GM23338 (cell line): ENCODE measurements around the gene COX10. TPM values are rescaled to one million over a fixed set of nuclear protein-coding genes. Genes with fewer than 3 reads are reported as not detected.

Source experiments
- ATAC-seq: fragments of 200-7000 bp; cut with Tn5 transposase; 3 replicates; pipeline ENCODE4 v1.9.1; 2020
- DNase-seq: peaks from one replicate; pipeline ENCODE4 v3.0.0-alpha.2; 2015; ENCODE audit warnings: low spot score
- H2AFZ ChIP-seq: fragments of 200-600 bp; sonication (generic); 2 replicates; pipeline ENCODE4 v1.8.0; 2016; ENCODE audit warnings: antibody characterized with exemption, mild to moderate bottlenecking, moderate library complexity
- H3F3A ChIP-seq: fragments of 200-600 bp; sonication (generic); replicated peaks from 2 replicates; pipeline ENCODE4 v1.8.0; 2017; ENCODE audit warnings: antibody characterized with exemption, mixed run types, low read depth
- H3K27ac ChIP-seq: fragments of 200-600 bp; sonication (generic); 2 replicates; pipeline ENCODE4 v1.6.1; 2016; ENCODE audit warnings: low read depth
- H3K27me3 ChIP-seq: fragments of 200-600 bp; sonication (generic); 2 replicates; pipeline ENCODE4 v1.8.0; 2016; ENCODE audit warnings: mild to moderate bottlenecking, mixed run types, moderate library complexity; ENCODE audit not compliant: insufficient read depth
- H3K36me3 ChIP-seq: fragments of 200-600 bp; sonication (generic); 2 replicates; pipeline ENCODE4 v1.8.0; 2016; ENCODE audit warnings: mild to moderate bottlenecking; ENCODE audit not compliant: insufficient read depth
- H3K4me1 ChIP-seq: fragments of 200-600 bp; sonication (generic); 2 replicates; pipeline ENCODE4 v1.8.0; 2016; ENCODE audit warnings: mild to moderate bottlenecking, moderate library complexity; ENCODE audit not compliant: insufficient read depth
- H3K4me2 ChIP-seq: fragments of 200-600 bp; sonication (generic); 2 replicates; pipeline ENCODE4 v1.7.1; 2017; ENCODE audit warnings: mixed run types
- H3K4me3 ChIP-seq: fragments of 200-600 bp; sonication (generic); 2 replicates; pipeline ENCODE4 v1.6.1; 2016; ENCODE audit warnings: mixed run types
- H3K79me2 ChIP-seq: fragments of 200-600 bp; sonication (generic); replicated peaks from 2 replicates; pipeline ENCODE4 v1.8.0; 2017; ENCODE audit warnings: mild to moderate bottlenecking; ENCODE audit not compliant: insufficient read depth
- H3K9me2 ChIP-seq: fragments of 200-600 bp; sonication (generic); 2 replicates; pipeline ENCODE4 v1.8.0; 2017; ENCODE audit not compliant: insufficient read depth
- H4K20me1 ChIP-seq: fragments of 200-600 bp; sonication (generic); replicated peaks from 2 replicates; pipeline ENCODE4 v1.8.0; 2017; ENCODE audit warnings: mild to moderate bottlenecking; ENCODE audit not compliant: insufficient read depth
- H3K27ac Mint-ChIP-seq: 2 replicates; pipeline ENCODE4 v1.8.0; 2020; ENCODE audit warnings: inconsistent platforms, mild to moderate bottlenecking, moderate library complexity, mixed read lengths
- H3K27me3 Mint-ChIP-seq: 3 replicates; pipeline ENCODE4 v1.8.0; 2022; ENCODE audit warnings: low read depth, mild to moderate bottlenecking, moderate library complexity, mixed read lengths, inconsistent platforms; ENCODE audit not compliant: insufficient read depth, poor library complexity
- H3K36me3 Mint-ChIP-seq: 3 replicates; pipeline ENCODE4 v1.8.0; 2021; ENCODE audit warnings: low read depth, mild to moderate bottlenecking, inconsistent platforms, moderate library complexity, mixed read lengths
- H3K4me1 Mint-ChIP-seq: 3 replicates; pipeline ENCODE4 v1.8.0; 2020; ENCODE audit warnings: mild to moderate bottlenecking, inconsistent platforms, mixed read lengths
- H3K4me3 Mint-ChIP-seq: 3 replicates; pipeline ENCODE4 v1.8.0; 2021; ENCODE audit warnings: moderate library complexity, mild to moderate bottlenecking, inconsistent platforms, mixed read lengths
- H3K9me3 Mint-ChIP-seq: 3 replicates; pipeline ENCODE4 v1.8.0; 2020; ENCODE audit warnings: moderate library complexity, mild to moderate bottlenecking, inconsistent platforms, mixed read lengths
- CREB1 ChIP-seq: fragments of 250-450 bp; sonication (Bioruptor Pico); IDR thresholded peaks from 2 replicates; pipeline ENCODE4 v1.5.0; 2020; ENCODE audit warnings: low read depth, mild to moderate bottlenecking, moderate library complexity
- CTCF ChIP-seq, 2 experiments: fragments of 200-600 bp in 1 of 2; sonication (generic) in 1 of 2; conservative IDR thresholded peaks; 2 replicates each; pipeline versions ENCODE4 v1.5.1 to v1.6.1; 2016 to 2017; ENCODE audit warnings: antibody characterized with exemption in 2 of 2, low read depth in 2 of 2, mild to moderate bottlenecking in 2 of 2, moderate library complexity in 1 of 2
- ETS1 ChIP-seq: IDR thresholded peaks from 2 replicates; pipeline ENCODE4 v1.6.1; 2016; ENCODE audit warnings: antibody characterized with exemption
- EZH2 ChIP-seq: fragments of 200-600 bp; sonication (generic); IDR thresholded peaks from one replicate; pipeline ENCODE4 v1.8.0; 2017; ENCODE audit warnings: antibody characterized with exemption, mild to moderate bottlenecking, low read depth; ENCODE audit not compliant: unreplicated experiment
- EZH2phosphoT487 ChIP-seq: fragments of 200-600 bp; sonication (generic); IDR thresholded peaks from one replicate; pipeline ENCODE4 v1.8.1; 2018; ENCODE audit warnings: antibody characterized with exemption; ENCODE audit not compliant: unreplicated experiment
- JUNB ChIP-seq: IDR thresholded peaks from one replicate; pipeline ENCODE4 v1.6.1; 2016; ENCODE audit warnings: antibody characterized with exemption; ENCODE audit not compliant: unreplicated experiment
- NANOG ChIP-seq: IDR thresholded peaks from 2 replicates; pipeline ENCODE4 v1.6.1; 2016; ENCODE audit warnings: antibody characterized with exemption, borderline replicate concordance
- POLR2AphosphoS5 ChIP-seq: IDR thresholded peaks from 2 replicates; pipeline ENCODE4 v1.6.1; 2016; ENCODE audit warnings: antibody characterized with exemption, low read depth
- REST ChIP-seq: IDR thresholded peaks from one replicate; pipeline ENCODE4 v1.6.1; 2018; ENCODE audit warnings: antibody characterized with exemption; ENCODE audit not compliant: unreplicated experiment
- STAT1 ChIP-seq: IDR thresholded peaks from one replicate; pipeline ENCODE4 v1.6.1; 2016; ENCODE audit warnings: antibody characterized with exemption; ENCODE audit not compliant: unreplicated experiment
- ZNF114 ChIP-seq: fragments of 250-450 bp; sonication (Bioruptor Pico); IDR thresholded peaks from 2 replicates; pipeline ENCODE4 v1.5.0; 2020; ENCODE audit warnings: mild to moderate bottlenecking, moderate library complexity
- ZNF331 ChIP-seq: fragments of 250-450 bp; sonication (Bioruptor Pico); IDR thresholded peaks from 2 replicates; pipeline ENCODE4 v1.5.0; 2020; ENCODE audit warnings: low read depth, mild to moderate bottlenecking, moderate library complexity
- polyA plus RNA-seq: library from polyadenylated mRNA; unstranded; fragments of >200 nt; fragmentation: Nextera tagmentation; extraction: Ambion mirVana; gene quantifications from 2 replicates; pipeline ENCODE4 v1.2.1, GENCODE V29; 2016
- total RNA-seq: library from RNA; depleted of rRNA; stranded (reverse); fragments of >200 nt; shearing (Covaris generic); gene quantifications from 2 replicates; pipeline ENCODE4 v1.2.3, GENCODE V29; 2014

Gene COX10
- total and polyA plus RNA-seq, 2 experiments from 2014 or later: 25.7 to 46.6 TPM

- TF ChIP-seq REST: no peak
- TF ChIP-seq NANOG: no peak
- TF ChIP-seq EZH2: no peak
- TF ChIP-seq JUNB: no peak
- no peak for TF ChIP-seq POLR2AphosphoS5
- no peak for TF ChIP-seq STAT1
- TF ChIP-seq ZNF331 (CRISPR knock-in tag): no peak
- no peak for TF ChIP-seq ZNF114 (CRISPR knock-in tag)
These were observed 134.8 kb downstream of the COX10 start for GRCh38 chr17:14204084-14204483.

GRCh38 chr17:14204546-14204945, 135.2 kb downstream of the COX10 start:
- Histone ChIP-seq H3K4me2 (no peak overlapping the region), H3K4me1 (0 out of 2 replicates have a peak, but pooled peaks cover 4% of the 10 kb centered on the region), H4K20me1 (no peaks in the 10 kb centered on the region), H3K36me3 (no peaks in the 10 kb centered on the region), H3K27me3 (no peaks in the 10 kb centered on the region), H3K9me2 (no peaks in the 10 kb centered on the region), H3F3A (no peaks in the 10 kb centered on the region), H3K79me2 (no peaks in the 10 kb centered on the region), H3K27ac (no peak overlapping the region), H2AFZ (no peak overlapping the region), H3K4me3 (no peak overlapping the region)
- Mint-ChIP-seq H3K9me3 (no peaks in the 10 kb centered on the region), H3K27ac (no peak overlapping the region), H3K4me3 (no peak overlapping the region), H3K36me3 (peaks cover 11% of the 10 kb centered on the region; the same call in 2 of the 3 replicates), H3K4me1 (peaks cover 14% of the 10 kb centered on the region), H3K27me3 (no peaks in the 10 kb centered on the region)
- ATAC-seq (no peak), DNase-seq (no peak)
- TF ChIP-seq ZNF114 (CRISPR knock-in tag): no peak

More at GRCh38 chr17:14204084-14204483, 134.8 kb downstream of the COX10 start:
- Histone ChIP-seq H3K4me3 (no peak overlapping the region), H3K9me2 (no peaks in the 10 kb centered on the region), H3K79me2 (no peaks in the 10 kb centered on the region), H3K36me3 (no peaks in the 10 kb centered on the region), H3F3A (no peaks in the 10 kb centered on the region), H3K4me1 (0 out of 2 replicates have a peak, but pooled peaks cover 4% of the 10 kb centered on the region), H2AFZ (no peak overlapping the region), H3K27ac (no peak overlapping the region), H3K4me2 (no peak overlapping the region), H4K20me1 (no peaks in the 10 kb centered on the region), H3K27me3 (no peaks in the 10 kb centered on the region)
- H3K9me3 Mint-ChIP-seq: no peaks in the 10 kb centered on the region
- no peak overlapping the region for H3K27ac Mint-ChIP-seq
- DNase-seq (no peak), ATAC-seq (no peak)
- no peak overlapping the region for H3K4me3 Mint-ChIP-seq
- H3K36me3 Mint-ChIP-seq: peaks cover 7% of the 10 kb centered on the region; the same call in 2 of the 3 replicates
- H3K4me1 Mint-ChIP-seq: peaks cover 14% of the 10 kb centered on the region
- H3K27me3 Mint-ChIP-seq: no peaks in the 10 kb centered on the region

GRCh38 chr17:14205380-14205779, 136.1 kb downstream of the COX10 start:
- 0 out of 2 replicates have a peak, but pooled peaks cover 4% of the 10 kb centered on the region for H3K4me1 ChIP-seq
- no peaks in the 10 kb centered on the region for H3K36me3 ChIP-seq
- Mint-ChIP-seq H3K4me3 (no peak overlapping the region), H3K27ac (no peak overlapping the region), H3K9me3 (peaks cover 3% of the 10 kb centered on the region; the same call in 2 of the 3 replicates), H3K4me1 (peaks cover 14% of the 10 kb centered on the region), H3K36me3 (peaks cover 19% of the 10 kb centered on the region), H3K27me3 (no peaks in the 10 kb centered on the region)
- H3K27me3 ChIP-seq: no peaks in the 10 kb centered on the region
- no peak overlapping the region for H3K4me3 ChIP-seq
- no peaks in the 10 kb centered on the region for H4K20me1 ChIP-seq
- no peaks in the 10 kb centered on the region for H3K9me2 ChIP-seq
- DNase-seq (no peak), ATAC-seq (no peak)
- no peaks in the 10 kb centered on the region for H3F3A ChIP-seq
- no peak overlapping the region for H3K4me2 ChIP-seq
- no peak overlapping the region for H3K27ac ChIP-seq
- no peaks in the 10 kb centered on the region for H3K79me2 ChIP-seq
- no peak overlapping the region for H2AFZ ChIP-seq
- TF ChIP-seq NANOG (no peak), CTCF (conservative IDR thresholded peaks at IDR 0.05; ENCODE audit: low read depth in 2 of 2) (no peak), EZH2phosphoT487 (no peak), ZNF331 (CRISPR knock-in tag) (no peak), ZNF114 (CRISPR knock-in tag) (no peak), CREB1 (CRISPR knock-in tag) (no peak), JUNB (no peak), ETS1 (no peak), STAT1 (no peak)
